ENCODE data around the gene ASCL5. TPM values are rescaled to one million over a fixed set of nuclear protein-coding genes. Genes with fewer than 3 reads are reported as not detected.

ASCL5 gene
- total and polyA plus RNA-seq, 4 donors = 0.01 to 0.25 (median 0.14) TPM; not detected in 1

- Histone ChIP-seq H3K9me3 (ENCODE audit: control insufficient read depth in 4 of 4, insufficient read depth in 3 of 4, low read length in 3 of 4) (no peaks in the 10 kb centered on the region), H3K4me3 (no peak overlapping the region), H3K27ac (ENCODE audit: low read depth in 1 of 2, low read length in 1 of 2) (no peak overlapping the region), H3K36me3 (ENCODE audit: control insufficient read depth in 4 of 4, insufficient read depth in 4 of 4, low read length in 4 of 4) (no peaks in the 10 kb centered on the region), H3K4me1 (ENCODE audit: control insufficient read depth in 5 of 5, insufficient read depth in 5 of 5, low read length in 5 of 5) (peaks cover 0 to 39% (median 3%) of the 10 kb centered on the region in 5 donors), H3K9ac (ENCODE audit: insufficient read depth in 1 of 2, low read length in 2 of 2) (no peak overlapping the region), H3K27me3 (ENCODE audit: control insufficient read depth in 3 of 3, insufficient read depth in 3 of 3, low read length in 2 of 3) (no peaks in the 10 kb centered on the region)
- ATAC-seq (ENCODE audit: insufficient read depth, low FRiP score) = peak; percentile 73
- 74 to 76% methylated on average over 12 of the region's 12 CpGs for WGBS, 2 donors
- peak in 1 of 3 donors; percentile 26 for DNase-seq
- TF ChIP-seq CTCF (IDR thresholded peaks at IDR 0.05; ENCODE audit: control extremely low read depth, extremely low read depth) = peak; percentile 13
These were observed 40.9 kb downstream of the ASCL5 start for GRCh38 chr1:201085902-201086735.

GRCh38 chr1:201084295-201084694 is 42.7 kb downstream of the ASCL5 start:
- TF ChIP-seq CTCF (IDR thresholded peaks at IDR 0.05; ENCODE audit: control extremely low read depth, extremely low read depth) = no peak
- H3K4me3 ChIP-seq = no peak overlapping the region
- H3K27me3 ChIP-seq (ENCODE audit: control insufficient read depth in 3 of 3, insufficient read depth in 3 of 3, low read length in 2 of 3) = no peaks in the 10 kb centered on the region
- no peaks in the 10 kb centered on the region for H3K36me3 ChIP-seq (ENCODE audit: control insufficient read depth in 4 of 4, insufficient read depth in 4 of 4, low read length in 4 of 4)
- peaks cover 0 to 24% (median 0%) of the 10 kb centered on the region in 5 donors for H3K4me1 ChIP-seq (ENCODE audit: control insufficient read depth in 5 of 5, insufficient read depth in 5 of 5, low read length in 5 of 5)
- H3K9me3 ChIP-seq (ENCODE audit: control insufficient read depth in 4 of 4, insufficient read depth in 3 of 4, low read length in 3 of 4) = no peaks in the 10 kb centered on the region
- 49 to 64% methylated on average over 6 of the region's 6 CpGs for WGBS, 2 donors
- no peak overlapping the region for H3K9ac ChIP-seq (ENCODE audit: insufficient read depth in 1 of 2, low read length in 2 of 2)
- H3K27ac ChIP-seq (ENCODE audit: low read depth in 1 of 2, low read length in 1 of 2) = no peak overlapping the region
- DNase-seq = peak; percentile 62 to 85 (median 82)
- ATAC-seq (ENCODE audit: insufficient read depth, low FRiP score) = no peak

GRCh38 chr1:201083741-201084140 is 43.2 kb downstream of the ASCL5 start:
- Histone ChIP-seq H3K4me3 (no peak overlapping the region), H3K27me3 (ENCODE audit: control insufficient read depth in 3 of 3, insufficient read depth in 3 of 3, low read length in 2 of 3) (no peaks in the 10 kb centered on the region), H3K27ac (ENCODE audit: low read depth in 1 of 2, low read length in 1 of 2) (no peak overlapping the region), H3K36me3 (ENCODE audit: control insufficient read depth in 4 of 4, insufficient read depth in 4 of 4, low read length in 4 of 4) (no peaks in the 10 kb centered on the region), H3K9me3 (ENCODE audit: control insufficient read depth in 4 of 4, insufficient read depth in 3 of 4, low read length in 3 of 4) (no peaks in the 10 kb centered on the region), H3K4me1 (ENCODE audit: control insufficient read depth in 5 of 5, insufficient read depth in 5 of 5, low read length in 5 of 5) (peaks cover 0 to 23% (median 0%) of the 10 kb centered on the region in 5 donors), H3K9ac (ENCODE audit: insufficient read depth in 1 of 2, low read length in 2 of 2) (no peak overlapping the region)
- no peak for TF ChIP-seq CTCF (IDR thresholded peaks at IDR 0.05; ENCODE audit: control extremely low read depth, extremely low read depth)
- ATAC-seq (ENCODE audit: insufficient read depth, low FRiP score) = no peak
- WGBS, 2 donors = 50 to 70% methylated on average over 3 of the region's 3 CpGs
- peak in 2 of 3 donors; percentile 55 to 58 for DNase-seq

Measured in lung (tissue), 12 donors.